H1 (cell line): ENCODE data around the gene TAX1BP3.

Experiments used
- CBX5 ChIP-seq: fragments of 300-800, 300-1000 bp; sonication (generic); IDR thresholded peaks from 2 replicates; pipeline ENCODE4 v1.7.1; 2016; ENCODE audit warnings: antibody characterized with exemption, low read length, low read depth
- EP300 ChIP-seq, 2 experiments: IDR thresholded peaks; 1 replicate in 1 of 2; 2 replicates in 1 of 2; pipeline ENCODE4 v1.6.1; 2011 to 2012; ENCODE audit warnings: low read depth in 2 of 2, low read length in 2 of 2, mild to moderate bottlenecking in 2 of 2, borderline replicate concordance in 1 of 2, inconsistent platforms in 1 of 2, moderate library complexity in 1 of 2
- EZH2 ChIP-seq: fragments of 200-600 bp; sonication (generic); IDR thresholded peaks from 2 replicates; pipeline ENCODE4 v1.7.1; 2012; ENCODE audit warnings: low read depth, mild to moderate bottlenecking, moderate library complexity, low read length, inconsistent platforms; ENCODE audit not compliant: severe bottlenecking
- FOSL1 ChIP-seq: IDR thresholded peaks from 2 replicates; pipeline ENCODE4 v1.6.1; 2011; ENCODE audit warnings: mild to moderate bottlenecking, low read depth, low read length, moderate library complexity; ENCODE audit not compliant: insufficient read depth
- JUND ChIP-seq: IDR thresholded peaks from 2 replicates; pipeline ENCODE4 v1.6.1; 2011; ENCODE audit warnings: mild to moderate bottlenecking, improper control_type of control experiment, low read length
- KDM1A ChIP-seq: fragments of 200-600, 300-600 bp; sonication (generic); IDR thresholded peaks from 2 replicates; pipeline ENCODE4 v1.7.1; 2016; ENCODE audit warnings: mild to moderate bottlenecking, low read length, borderline replicate concordance
- MAFK ChIP-seq: IDR thresholded peaks from 2 replicates; pipeline ENCODE4 v1.6.1; 2012; ENCODE audit warnings: low read depth, mild to moderate bottlenecking, improper control_type of control experiment, low read length
- POLR2A ChIP-seq, 2 experiments: IDR thresholded peaks; 1 replicate in 1 of 2; 2 replicates in 1 of 2; pipeline ENCODE4 v1.6.1; 2011; ENCODE audit warnings: low read depth in 2 of 2, low read length in 2 of 2, mild to moderate bottlenecking in 2 of 2; ENCODE audit errors: control extremely low read depth in 1 of 2
- SP1 ChIP-seq: IDR thresholded peaks from 2 replicates; pipeline ENCODE4 v1.6.1; 2011; ENCODE audit warnings: low read depth, low read length
- TF ChIP-seq, protein P1 (sequence below): IDR thresholded peaks from 2 replicates; pipeline ENCODE4 v1.6.1; 2011; ENCODE audit warnings: low read length, improper control_type of control experiment
- TF ChIP-seq, protein P2 (sequence below), 3 experiments: IDR thresholded peaks; 1 replicate in 2 of 3; 2 replicates in 1 of 3; pipeline versions ENCODE4 v1.5.1 to v1.6.1; 2011; ENCODE audit warnings: low read length in 3 of 3, mild to moderate bottlenecking in 3 of 3, inconsistent platforms in 2 of 3, low read depth in 1 of 3, moderate library complexity in 1 of 3; ENCODE audit not compliant: insufficient read depth in 1 of 3; ENCODE audit errors: control extremely low read depth in 1 of 3

DNA sequence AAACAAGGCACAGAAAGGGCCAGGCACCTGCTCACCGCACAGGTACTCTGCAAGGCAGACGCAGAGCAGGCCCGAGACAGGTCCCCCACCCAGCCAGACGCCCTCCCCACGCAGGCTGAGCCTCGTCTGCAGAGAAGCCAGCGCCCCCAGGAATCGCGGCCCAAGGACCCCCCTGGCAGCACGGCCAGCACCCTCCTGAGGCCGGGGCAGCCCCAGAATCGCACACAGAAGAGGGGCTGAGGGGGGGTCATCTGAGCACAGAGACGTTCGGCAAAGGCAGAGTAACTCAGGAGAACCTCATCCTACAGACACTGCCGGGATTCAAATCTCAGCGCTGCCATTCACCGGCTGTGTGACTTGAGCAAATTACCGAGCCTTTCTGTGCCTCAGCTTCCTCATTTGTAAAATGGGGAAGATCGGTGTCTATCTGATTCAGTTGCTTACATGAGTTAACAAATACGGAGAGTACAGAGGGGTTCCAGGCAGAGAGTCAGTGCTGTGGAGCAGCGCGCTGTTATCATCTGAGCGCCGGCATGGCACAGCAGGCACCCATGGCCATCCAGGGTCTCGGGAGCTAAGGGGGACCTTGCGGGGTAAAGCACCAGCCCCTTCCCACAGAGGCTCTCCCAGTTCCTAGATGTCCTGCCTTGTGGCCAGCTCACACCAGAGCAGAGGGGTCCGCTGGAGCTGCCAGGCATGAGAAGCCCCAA lies 10.6 kb upstream of the TAX1BP3 start:
- no peak for TF ChIP-seq EP300 (IDR thresholded peaks at IDR 0.05; ENCODE audit: borderline replicate concordance in 1 of 2, low read depth in 2 of 2, low read length in 2 of 2)
- TF ChIP-seq CBX5, result no peak
- TF ChIP-seq SP1, result no peak
- TF ChIP-seq, protein P1, sequence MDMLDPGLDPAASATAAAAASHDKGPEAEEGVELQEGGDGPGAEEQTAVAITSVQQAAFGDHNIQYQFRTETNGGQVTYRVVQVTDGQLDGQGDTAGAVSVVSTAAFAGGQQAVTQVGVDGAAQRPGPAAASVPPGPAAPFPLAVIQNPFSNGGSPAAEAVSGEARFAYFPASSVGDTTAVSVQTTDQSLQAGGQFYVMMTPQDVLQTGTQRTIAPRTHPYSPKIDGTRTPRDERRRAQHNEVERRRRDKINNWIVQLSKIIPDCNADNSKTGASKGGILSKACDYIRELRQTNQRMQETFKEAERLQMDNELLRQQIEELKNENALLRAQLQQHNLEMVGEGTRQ, result no peak
- TF ChIP-seq, protein P2, sequence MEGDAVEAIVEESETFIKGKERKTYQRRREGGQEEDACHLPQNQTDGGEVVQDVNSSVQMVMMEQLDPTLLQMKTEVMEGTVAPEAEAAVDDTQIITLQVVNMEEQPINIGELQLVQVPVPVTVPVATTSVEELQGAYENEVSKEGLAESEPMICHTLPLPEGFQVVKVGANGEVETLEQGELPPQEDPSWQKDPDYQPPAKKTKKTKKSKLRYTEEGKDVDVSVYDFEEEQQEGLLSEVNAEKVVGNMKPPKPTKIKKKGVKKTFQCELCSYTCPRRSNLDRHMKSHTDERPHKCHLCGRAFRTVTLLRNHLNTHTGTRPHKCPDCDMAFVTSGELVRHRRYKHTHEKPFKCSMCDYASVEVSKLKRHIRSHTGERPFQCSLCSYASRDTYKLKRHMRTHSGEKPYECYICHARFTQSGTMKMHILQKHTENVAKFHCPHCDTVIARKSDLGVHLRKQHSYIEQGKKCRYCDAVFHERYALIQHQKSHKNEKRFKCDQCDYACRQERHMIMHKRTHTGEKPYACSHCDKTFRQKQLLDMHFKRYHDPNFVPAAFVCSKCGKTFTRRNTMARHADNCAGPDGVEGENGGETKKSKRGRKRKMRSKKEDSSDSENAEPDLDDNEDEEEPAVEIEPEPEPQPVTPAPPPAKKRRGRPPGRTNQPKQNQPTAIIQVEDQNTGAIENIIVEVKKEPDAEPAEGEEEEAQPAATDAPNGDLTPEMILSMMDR (IDR thresholded peaks at IDR 0.05; ENCODE audit: control extremely low read depth in 1 of 3, insufficient read depth in 1 of 3, low read depth in 1 of 3, low read length in 3 of 3), result no peak
- no peak for TF ChIP-seq KDM1A
- no peak for TF ChIP-seq JUND
- TF ChIP-seq FOSL1, result no peak
- no peak for TF ChIP-seq POLR2A (IDR thresholded peaks at IDR 0.05; ENCODE audit: control extremely low read depth in 1 of 2, low read depth in 2 of 2, low read length in 2 of 2)
- TF ChIP-seq EZH2, result no peak
- TF ChIP-seq MAFK, result no peak
